ENCODE data around the gene PLXDC1. TPM values are rescaled to one million over a fixed set of nuclear protein-coding genes. Genes with fewer than 3 reads are reported as not detected.

PLXDC1 gene
- total and polyA plus RNA-seq, 2 of the 13 experiments (the other 11 are each of a cell fraction or from before 2014, with no cell fraction given) = not detected

GRCh38 chr17:39153599-39154051 lies 2.2 kb upstream of the PLXDC1 start (continued):
- TF ChIP-seq ZNF407 (CRISPR knock-in tag; IDR thresholded peaks at IDR 0.05; ENCODE audit: not compliant biosample characterization) = no peak
- TF ChIP-seq GABPB1 (CRISPR knock-in tag; IDR thresholded peaks at IDR 0.05) = no peak; the same call in 1 of the 2 replicates
- TF ChIP-seq ZNF674 (CRISPR knock-in tag; IDR thresholded peaks at IDR 0.05; ENCODE audit: low read depth) = no peak
- TF ChIP-seq SCMH1 (CRISPR knock-in tag; IDR thresholded peaks at IDR 0.05; ENCODE audit: borderline replicate concordance) = no peak
- no peak for TF ChIP-seq FUBP1 (CRISPR knock-in tag; IDR thresholded peaks at IDR 0.05; ENCODE audit: borderline replicate concordance)
- TF ChIP-seq ZNF558 (CRISPR knock-in tag; IDR thresholded peaks at IDR 0.05; ENCODE audit: borderline replicate concordance) = no peak
- no peak for TF ChIP-seq CSRNP1 (CRISPR knock-in tag; IDR thresholded peaks at IDR 0.05)
- peak; percentile 14; the same call in 1 of the 2 replicates for TF ChIP-seq GLI4 (CRISPR knock-in tag; IDR thresholded peaks at IDR 0.05; ENCODE audit: borderline replicate concordance)
- TF ChIP-seq ZBTB42 (CRISPR knock-in tag; IDR thresholded peaks at IDR 0.05) = no peak
- TF ChIP-seq NFKBIZ (CRISPR knock-in tag; IDR thresholded peaks at IDR 0.05) = peak; percentile 77; the same call in 1 of the 2 replicates
- no peak for TF ChIP-seq SRSF9 (IDR thresholded peaks at IDR 0.05; ENCODE audit: borderline replicate concordance, insufficient read depth, low read depth, low read length, poor library complexity, severe bottlenecking)
- TF ChIP-seq ZNF121 (CRISPR knock-in tag; IDR thresholded peaks at IDR 0.05) = no peak; the same call in 1 of the 2 replicates
- TF ChIP-seq HNRNPH1 (optimal IDR thresholded peaks at IDR 0.05; ENCODE audit: low read depth, low read length) = peak; percentile 66
- peak; percentile 28; the same call in 1 of the 2 replicates for TF ChIP-seq ZNF761 (CRISPR knock-in tag; conservative IDR thresholded peaks at IDR 0.05)
- no peak for TF ChIP-seq MBD4 (IDR thresholded peaks at IDR 0.05; ENCODE audit: borderline replicate concordance, low read length)
- TF ChIP-seq IKZF5 (CRISPR knock-in tag; IDR thresholded peaks at IDR 0.05) = peak; percentile 28
